Body of pancreas (tissue), 4 donors: Measurements from ENCODE around the gene TGM2.

Source experiments
- CTCF ChIP-seq, 7 experiments: fragments of 450-650 bp in 4 of 7; fragments of 200-600 bp in 3 of 7; sonication (generic) in 3 of 7; IDR thresholded peaks; one replicate each; pipeline ENCODE4 v1.5.1; 2016 to 2019; ENCODE audit warnings: antibody characterized with exemption in 7 of 7
- POLR2A ChIP-seq, 3 donors: fragments of 450-650 bp; IDR thresholded peaks; one replicate each; pipeline ENCODE4 v1.6.1; 2016; ENCODE audit warnings: antibody characterized with exemption in 3 of 3, mild to moderate bottlenecking in 2 of 3

- TF ChIP-seq CTCF (IDR thresholded peaks at IDR 0.05) (no peak), POLR2A (IDR thresholded peaks at IDR 0.05) (no peak)
Observed at GRCh38 chr20:38167328-38167850, 2.3 kb upstream of the TGM2 start.
